GM18517 (cell line): ENCODE measurements around the gene FKBP5.
"Not testable (repeated sequence)": the region's sequence is repeated elsewhere in the genome, so short reads cannot be mapped to it uniquely, and the experiment has no call there.

Experiments
- ATAC-seq: cut with Tn5 transposase; IDR thresholded peaks from one replicate; pipeline ENCODE4 v1.9.1; 2021; ENCODE audit warnings: mild to moderate bottlenecking, moderate library complexity; ENCODE audit not compliant: unreplicated experiment

Gene FKBP5

DNA sequence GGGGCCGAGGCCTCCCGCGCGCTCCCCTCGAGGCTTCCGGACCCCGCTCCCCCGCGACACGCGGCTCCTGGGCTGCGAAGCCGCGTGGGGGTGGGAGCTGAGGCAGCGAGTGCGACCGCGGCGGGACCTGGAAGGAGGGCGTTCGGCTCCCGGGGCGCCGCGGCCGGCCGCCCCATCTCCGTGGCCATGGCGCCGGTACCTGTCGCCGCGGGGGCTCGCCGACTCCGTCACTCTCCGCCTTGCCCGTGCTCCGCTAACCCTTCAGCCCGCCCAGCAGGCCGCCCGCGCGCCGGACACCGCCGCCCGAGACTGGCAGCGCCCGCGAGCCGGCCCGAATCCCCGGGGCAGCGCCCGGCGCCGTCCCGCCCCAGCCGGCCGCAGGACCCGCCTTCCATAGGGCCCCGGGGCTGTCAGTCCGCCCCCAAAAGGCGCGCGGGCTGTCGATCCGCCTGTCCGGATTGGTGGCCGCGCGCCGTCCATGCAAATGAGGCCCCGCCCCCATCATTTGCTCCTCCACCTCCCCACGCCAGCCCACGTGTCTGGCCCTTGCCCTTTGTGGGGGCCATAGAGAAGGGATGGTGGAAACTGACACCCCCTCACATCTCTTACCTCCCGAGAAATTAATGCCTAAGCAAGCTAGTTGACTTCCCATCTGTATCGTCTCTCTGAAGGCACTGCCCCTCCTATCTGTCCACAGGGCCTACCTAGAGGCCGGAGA, at the start of gene FKBP5:
Gene FKBP5 (minus strand): TSS at position 311 of the 718 bp plus-strand sequence. CDS start 46,091 bp downstream, outside the sequence.
- peak; percentile 75 for ATAC-seq

DNA sequence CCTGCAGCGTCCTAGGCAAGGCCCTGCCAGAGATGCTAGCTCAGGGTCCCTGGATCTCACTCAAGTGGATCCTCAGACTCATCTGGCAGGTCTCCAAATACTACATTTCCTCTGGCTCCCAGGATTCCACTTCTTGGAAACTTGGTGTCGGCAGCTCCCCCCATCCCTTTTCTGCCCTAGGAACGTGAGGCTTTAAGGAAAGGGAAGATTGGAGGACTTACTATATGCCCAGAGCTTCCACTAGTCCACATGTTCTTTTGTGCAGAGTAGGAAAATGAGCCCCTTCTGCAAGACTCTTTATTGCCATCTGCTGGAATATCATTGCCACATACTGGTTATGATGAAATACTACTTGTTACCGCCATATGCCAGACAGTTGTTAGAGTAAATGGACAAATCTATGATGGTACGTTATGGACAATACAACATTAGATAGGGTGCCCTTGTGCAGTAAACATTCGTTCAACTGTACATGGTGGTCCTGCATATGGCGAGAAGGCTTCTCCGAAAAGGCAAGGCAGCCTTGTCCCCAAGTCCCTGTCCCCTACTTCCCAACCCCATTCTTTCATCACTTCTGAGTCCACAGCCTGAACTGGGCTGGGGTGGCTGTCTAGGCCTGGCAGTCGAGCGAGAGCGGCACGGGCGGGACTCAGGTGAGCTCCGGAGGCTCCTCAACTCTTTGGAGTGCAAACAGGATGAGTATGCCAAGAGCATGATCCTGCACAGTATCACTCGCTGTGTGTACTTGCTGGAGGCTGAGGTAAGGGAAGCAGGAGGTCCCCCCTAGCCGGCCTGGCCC, 48.9 kb upstream of the FKBP5 start:
- ATAC-seq, result no peak

DNA sequence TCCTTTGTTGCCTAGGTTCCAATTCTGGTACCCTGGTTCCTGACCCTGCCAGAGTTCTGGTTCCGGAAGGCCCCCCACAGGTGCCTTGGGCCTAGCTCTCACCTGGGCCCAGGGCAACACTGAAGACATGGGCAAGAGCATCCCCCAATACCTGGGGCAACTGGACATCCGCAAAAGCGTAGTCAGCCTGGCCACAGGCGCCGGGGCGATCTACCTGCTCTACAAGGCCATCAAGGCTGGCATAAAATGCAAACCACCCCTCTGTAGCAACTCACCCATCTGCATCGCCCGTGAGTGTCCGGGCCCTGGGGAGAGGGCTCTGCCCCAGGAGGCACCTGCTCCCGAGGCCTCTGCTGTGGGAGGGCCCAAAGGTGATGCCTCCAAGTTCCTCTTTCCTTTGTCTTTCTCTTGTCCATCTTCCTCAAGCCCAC, 48.3 kb upstream of the FKBP5 start, which contains the start of gene ARMC12:
Gene ARMC12 (plus strand): TSS at position 51 of the 431 bp plus-strand sequence. CDS start 77 bp downstream, at position 128.
- no peak for ATAC-seq

DNA sequence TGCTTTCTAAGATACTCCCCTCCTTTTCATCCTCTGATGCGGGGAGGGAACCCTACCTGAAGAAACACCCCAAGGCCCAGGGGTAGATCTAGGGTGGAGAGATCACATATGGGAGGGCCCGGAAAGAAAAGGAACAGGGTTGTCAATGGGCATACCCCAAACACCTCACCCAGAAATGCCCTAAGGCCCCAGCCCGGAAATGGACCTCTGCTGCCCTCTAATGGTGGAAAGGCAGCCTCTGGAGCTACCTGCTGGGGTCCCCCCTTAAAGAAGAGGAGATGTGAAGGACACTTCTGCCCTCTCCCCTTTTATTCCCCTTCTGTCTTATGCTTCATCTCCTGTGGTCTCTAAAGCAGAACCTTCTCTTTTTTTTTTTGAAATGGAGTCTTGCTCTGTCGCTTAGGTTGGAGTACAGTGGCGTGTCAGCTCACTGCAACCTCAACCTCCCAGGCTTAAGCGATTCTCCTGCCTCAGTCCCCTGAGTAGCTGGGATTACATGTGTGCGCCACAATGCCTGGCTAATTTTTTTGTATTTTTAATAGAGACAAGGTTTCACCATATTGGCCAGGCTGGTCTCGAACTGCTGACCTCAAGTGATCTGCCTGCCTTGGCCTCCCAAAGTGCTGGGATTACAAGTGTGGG, 47.7 kb upstream of the FKBP5 start:
- ATAC-seq, result no peak

DNA sequence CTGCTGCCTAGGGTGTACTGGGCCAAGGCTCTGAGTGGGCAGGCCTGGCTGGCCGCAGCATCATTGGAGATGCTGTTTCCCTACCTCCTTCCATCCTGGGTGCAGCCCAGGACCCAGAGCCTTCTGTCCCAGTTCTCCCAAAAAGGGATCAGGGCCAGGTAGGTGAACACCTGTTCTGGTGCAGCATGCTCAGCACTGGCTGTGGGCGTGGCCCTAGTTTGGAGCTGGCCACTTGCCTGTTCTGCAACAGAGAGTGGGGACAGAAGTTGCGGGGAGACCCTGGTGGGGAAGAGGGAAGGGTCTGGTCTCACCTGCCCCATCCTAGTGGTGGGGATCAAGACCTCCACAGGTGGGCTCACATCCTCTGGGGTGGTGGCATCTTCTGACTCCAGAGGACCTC, 46.7 kb upstream of the FKBP5 start:
- ATAC-seq, result no peak

DNA sequence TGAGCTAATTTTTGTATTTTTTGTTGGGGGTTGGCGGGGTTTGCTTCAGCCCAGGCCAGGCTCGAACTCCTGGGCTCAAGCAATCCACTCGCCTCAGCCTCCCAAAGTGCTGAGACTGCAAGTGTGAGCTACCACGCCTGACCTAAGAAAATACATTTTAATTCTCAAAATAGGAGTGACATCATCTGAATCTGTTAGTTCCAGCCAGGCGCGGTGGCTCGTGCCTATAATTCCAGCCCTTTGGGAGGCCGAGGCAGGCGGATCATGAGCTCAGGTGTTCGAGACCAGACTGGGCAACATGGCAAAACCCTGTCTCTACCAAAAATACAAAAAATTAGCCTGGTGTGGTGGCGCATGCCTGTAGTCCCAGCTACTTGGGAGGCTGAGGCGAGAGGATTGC, 45.6 kb upstream of the FKBP5 start:
- ATAC-seq, result not testable (repeated sequence)

DNA sequence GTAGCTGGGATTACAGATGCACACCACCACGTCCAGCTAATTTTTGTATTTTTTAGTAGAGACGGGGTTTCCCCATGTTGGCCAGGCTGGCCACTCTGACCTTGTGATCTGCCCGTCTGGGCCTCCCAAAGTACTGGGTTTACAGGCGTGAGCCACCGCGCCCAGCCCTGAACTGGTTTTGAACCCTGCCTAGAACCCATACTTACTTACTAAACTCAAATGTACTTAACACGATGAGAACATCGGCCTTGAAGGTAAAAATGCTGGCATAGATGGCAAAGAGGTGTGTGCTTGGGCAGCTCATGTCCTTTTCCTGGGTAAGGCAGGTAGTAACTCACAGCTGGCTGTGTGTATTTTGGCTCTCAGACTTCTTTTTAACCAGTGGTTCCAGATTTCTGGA, 44.9 kb upstream of the FKBP5 start:
- ATAC-seq, result no peak

DNA sequence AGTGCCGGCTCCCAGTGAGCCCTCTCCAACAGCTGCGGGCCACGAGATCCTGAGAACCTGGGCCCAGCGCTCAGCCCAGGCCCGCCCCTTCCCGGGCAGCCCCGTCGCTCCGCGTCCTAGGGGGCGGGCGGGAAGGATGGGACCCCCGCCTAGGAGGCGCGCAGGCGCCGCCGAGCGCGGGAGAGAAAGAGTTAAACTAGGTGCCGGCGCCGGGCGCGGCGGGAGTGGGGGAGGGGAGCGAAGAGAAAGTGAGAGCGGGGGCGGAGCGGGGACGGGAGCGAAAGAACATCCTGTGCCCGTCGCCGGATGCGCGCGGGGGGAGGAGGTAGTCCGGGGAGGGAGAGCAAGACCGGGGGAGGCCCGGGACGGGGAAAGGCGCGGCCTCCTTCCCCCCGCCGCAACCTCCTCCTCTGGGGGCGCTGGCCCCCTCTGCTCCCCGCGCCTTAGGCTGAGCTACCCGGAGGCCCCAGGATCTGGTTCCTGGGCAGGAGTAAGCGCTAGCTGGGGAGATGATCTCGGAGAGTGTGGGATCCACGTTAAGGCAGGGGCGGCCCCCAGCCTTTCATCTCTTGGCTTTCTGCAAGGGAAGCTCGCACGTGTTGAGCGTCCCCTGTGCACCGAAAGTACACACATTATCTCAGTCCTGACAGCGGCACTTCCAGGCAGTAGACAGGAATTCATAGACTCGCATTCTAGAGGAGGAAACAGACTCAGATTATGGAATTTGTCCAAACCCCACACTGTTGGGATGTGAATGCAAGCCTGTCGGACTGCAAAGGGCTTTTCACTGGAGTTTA, 43.2 kb upstream of the FKBP5 start:
- ATAC-seq, result peak; percentile 32

DNA sequence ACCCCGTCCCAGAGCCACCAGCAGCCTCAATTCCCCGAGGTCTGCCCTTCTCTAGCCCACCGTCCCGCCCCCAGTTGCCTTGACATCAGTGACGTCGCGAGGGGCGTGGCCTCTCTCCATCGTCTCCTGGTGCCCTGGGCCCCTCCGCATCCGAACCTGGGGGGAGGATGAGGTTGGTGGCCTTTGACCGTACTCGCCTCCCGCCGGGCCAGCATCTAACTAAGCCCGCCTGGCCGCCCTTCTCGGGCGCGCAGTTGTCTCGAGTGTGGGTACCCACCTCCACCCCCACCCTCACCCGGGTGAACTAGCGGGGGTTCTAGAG, 42.7 kb upstream of the FKBP5 start:
- peak; percentile 42 for ATAC-seq

DNA sequence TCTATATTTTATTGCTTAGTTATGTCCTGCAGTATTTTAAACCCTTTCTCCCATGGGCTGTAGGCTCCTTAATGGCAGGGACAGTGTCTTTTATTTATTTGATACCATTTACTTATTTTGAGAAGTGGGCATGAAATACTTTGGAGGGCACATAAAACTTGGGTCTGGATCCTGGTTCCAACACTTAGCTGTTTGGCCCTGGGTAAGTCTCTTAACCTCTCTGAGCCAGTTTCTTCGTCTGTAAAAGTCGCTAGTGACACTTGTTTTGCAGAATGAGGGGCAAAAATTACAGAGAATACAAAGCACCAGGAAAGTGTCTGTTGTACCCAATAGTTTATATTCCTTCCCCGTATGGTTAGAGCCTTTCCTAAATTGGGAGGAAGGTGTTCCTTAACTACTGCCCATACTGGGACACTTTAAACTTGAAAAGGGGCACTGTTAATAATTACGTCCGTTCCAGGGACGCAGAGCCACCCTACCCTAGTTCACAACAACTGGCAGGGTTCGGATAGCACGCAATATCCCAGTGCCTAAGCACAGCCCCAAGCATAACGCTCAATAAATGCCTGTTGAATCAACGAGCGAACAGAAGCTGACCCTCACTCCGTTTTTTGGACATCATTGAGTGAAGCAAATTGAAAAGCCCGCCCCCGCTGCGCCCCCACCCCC, 42.2 kb upstream of the FKBP5 start:
- no peak for ATAC-seq

DNA sequence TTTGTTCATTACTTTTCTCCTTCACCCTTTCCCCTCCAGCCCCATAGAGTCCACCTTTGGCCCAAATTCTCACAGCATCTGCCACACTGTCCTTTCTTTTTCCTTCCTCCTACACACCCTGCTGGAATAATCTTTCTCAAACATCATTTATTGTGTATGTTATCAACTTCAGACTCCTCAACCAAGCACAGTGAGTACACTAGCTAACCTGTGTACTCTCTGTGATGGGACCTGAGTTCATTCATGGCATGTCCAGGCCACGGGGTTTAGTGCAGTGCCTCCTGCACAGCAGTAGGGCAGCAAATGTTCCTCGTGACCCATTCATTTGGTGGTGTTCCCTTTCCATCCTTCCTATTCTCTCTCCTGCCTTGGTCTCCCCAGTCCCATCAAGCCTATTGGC, 41.0 kb upstream of the FKBP5 start:
- ATAC-seq, result no peak

DNA sequence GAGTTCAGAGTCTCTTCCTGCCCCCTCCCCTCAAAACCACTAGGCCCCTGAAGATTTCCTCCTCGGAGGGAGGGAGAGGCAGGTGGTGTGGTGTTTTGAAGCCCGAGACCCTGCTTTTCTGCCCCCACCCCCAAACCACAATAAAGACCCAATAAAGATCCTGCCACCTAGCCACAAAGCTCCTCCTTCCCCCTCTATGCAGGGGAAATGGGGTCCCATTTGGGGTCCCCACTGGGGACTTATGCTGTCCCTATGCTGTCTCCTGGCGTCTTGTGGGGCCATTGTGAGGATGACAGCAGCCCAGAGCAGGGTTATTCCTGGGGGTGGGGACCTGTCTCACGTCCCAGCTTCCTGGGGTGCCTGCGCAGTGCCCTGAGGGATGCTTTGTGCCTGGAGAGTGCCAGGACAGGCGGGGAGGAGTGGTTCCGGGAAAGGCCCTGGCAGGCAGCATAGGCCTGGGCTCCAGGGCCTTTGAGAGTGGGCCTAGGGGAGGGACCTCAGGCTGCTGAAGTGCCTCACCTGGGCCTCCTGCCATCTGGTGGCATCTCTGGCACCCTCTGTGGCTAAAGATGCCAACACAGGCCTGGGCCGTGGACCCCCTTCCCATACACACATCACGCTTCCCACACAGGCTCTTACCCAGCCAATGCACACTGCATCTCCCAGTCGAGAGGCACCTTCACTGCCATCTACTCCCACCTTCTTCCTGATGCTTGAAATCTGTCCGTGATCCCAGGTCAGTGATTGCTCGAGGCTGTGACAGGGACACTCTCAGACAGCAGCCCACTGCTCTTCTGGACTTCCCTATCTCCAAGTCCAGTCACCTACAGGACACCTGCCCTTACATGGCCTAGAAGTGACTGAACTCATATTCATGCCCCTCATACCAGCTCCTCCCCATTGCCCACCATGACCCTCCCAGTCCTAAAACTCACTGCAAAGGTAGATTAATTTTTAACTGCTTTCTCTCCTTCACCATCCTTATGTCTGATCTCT, 40.3 kb upstream of the FKBP5 start:
- ATAC-seq, result no peak

DNA sequence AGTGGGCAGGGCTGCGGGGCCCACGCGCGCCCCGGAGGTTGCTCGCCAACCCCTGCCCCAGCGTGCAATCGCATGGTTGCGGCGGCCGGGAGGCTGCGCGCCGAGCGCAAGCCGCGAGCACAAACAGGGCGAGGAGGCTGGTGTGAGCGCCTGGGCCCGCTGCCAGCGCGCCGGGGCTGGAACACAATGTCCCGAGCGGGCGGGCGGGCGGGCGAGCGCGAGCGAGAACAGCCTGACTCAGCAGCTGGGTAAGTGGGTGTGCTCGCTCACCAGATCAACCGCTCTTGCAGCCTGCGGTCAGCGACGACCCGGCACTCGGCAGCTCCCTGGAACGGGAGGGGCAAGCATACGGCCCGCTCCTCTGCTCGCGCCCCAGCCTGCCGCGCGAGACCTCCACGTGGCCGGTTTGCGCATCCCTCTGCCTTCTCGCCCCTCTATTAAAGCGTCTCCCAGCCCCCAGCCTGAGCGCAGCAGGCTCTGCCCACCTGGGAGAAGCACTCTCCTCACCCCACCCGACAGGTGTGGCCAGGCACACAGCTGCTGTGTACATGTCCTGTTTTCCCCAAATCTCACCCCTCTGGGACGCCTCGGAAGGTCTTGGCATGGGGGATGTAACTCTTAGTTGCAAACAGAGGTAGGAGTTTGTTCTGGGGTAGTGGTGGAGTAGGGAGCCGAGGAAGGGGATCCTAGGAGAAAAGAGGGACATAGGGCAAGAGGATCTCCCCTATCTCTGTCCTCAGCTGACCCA, 39.4 kb upstream of the FKBP5 start:
- peak; percentile 43 for ATAC-seq

DNA sequence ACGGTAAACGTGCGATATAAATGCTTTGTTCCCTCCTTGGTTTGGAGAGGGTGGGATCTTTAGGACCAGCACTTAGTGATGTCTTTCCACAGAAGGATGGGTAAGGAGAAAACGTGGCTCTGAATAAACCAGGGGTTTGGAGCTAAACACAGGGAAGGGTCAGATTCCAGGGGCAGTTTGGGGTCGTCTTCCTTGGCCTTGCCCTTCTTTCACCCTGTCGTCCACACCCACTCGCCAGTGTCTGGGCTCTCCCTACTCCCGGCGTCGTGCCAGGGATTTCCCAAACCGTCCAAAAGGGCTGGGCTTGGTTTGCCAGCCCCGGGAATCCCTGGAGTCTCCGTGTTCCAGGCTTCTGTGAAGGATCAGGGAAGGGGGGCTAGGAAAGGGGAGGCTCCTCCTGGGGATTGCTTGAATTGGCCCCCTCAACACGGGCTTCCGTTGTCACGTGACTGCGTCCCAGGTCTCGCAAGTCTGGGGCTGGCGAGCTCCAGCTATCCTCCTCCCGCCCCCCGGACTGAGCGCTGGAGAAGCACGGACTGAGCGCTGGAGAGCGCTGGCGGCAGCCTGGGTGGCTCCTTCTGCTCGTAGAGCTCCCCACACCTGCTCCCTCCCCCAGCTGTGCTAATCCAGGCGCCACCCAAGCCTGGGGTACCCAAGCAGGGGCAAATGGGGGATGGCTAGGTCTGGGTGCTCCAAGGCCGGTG, 38.7 kb upstream of the FKBP5 start:
- no peak for ATAC-seq

DNA sequence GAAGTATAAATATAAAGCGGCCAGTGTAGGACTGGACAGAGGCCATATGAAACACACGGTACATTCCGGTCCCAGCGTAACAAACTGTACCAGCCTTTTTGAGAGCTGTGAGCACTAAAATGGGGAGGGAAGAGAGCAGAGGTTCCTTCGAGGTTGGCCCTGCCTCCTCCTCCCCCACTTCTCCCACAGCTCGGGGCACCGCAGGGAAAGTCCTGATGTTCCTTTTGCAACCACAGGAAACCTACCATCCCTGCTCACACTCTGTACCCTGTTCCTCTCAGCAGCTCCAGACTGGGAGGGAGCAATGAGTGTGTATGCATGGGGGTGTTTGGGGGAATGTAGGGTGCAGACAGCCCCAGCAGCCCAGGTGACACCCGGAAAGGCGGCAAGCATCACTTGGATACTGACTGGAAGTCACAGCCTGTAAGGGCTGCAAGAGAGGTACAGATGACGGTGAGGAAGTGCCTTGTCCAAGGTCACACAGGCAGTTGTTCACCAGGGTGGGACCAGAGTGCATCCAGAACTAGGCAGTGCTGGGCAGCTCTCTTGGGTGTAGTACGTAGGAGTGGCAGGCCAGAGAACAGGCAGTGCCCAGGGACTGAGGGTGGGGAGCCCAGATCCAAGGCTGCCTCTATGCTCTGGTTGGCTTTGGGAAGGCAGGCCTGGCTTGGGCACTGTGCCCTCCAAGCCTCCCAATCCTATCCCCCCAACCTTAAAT, 37.2 kb upstream of the FKBP5 start:
- no peak for ATAC-seq

DNA sequence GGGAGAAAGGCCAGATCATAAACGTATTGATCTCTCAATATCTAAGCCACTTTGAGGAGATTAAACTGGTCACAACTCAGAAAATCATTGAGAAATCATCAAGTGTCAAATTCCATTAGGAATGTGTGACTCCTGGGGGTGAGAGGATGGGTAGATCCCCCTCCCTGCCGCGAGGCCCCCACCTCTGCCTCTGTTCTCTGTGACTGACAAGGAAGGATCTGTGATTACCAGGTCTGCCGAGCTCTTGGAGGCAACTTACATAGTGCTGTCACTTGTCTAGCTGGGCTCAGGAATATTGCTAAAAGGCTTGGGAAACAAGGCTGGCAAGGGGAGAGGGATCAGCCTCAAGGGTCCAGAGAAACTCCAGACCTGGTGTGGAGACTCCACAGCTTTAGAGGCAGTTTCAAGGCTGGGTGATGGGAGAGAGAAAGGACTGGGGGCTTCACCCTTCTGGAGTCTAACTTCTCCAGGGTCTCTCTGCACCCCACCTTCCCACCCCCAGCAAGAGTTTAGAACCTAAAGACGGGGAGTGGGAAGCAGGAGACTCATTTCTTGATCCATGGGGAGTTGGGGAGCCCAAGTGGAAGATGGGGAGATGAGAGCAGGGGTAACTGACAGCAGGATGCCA, 36.5 kb upstream of the FKBP5 start:
- ATAC-seq, result no peak

DNA sequence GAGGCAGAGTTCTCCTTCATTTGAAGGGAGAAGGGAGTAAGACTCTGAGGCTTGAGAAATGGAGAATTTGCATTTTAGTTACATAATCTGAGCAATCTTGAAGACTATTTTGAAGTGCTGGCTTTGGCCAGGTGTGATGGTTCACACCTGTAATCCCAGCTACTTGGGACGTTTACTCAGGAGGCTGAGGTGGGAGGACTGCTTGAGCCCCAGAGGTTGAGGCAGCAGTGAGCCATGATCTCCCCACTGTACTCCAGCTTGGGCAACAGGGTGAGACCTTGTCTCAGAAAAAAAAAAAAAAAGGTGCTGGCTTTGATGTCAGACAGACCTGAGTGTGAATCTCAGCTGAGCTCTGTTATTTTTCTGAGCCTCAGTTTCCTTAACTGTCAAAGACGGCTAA, 35.8 kb upstream of the FKBP5 start:
- no peak for ATAC-seq
